SK-N-MC (cell line): ENCODE results near the gene DCAF8.

Experiments used
- DNase-seq: peaks from one replicate; pipeline ENCODE4 v3.0.0-alpha.2; 2011; ENCODE audit warnings: low read depth, low spot score
- H3K27ac ChIP-seq: fragments of 200-600 bp; sonication (generic); 2 replicates; pipeline ENCODE4 v1.5.1; 2016; ENCODE audit warnings: mixed run types
- H3K36me3 ChIP-seq: fragments of 200-600 bp; sonication (generic); 2 replicates; pipeline ENCODE4 v1.6.1; 2017; ENCODE audit warnings: antibody characterized with exemption, low read length, mixed read lengths; ENCODE audit not compliant: insufficient read depth
- H3K4me3 ChIP-seq: fragments of 200-600 bp; sonication (generic); 2 replicates; pipeline ENCODE4 v1.5.1; 2016
- H3K9ac ChIP-seq: fragments of 200-600 bp; sonication (generic); 2 replicates; pipeline ENCODE4 v1.8.0; 2017; ENCODE audit warnings: mixed run types, mixed read lengths; ENCODE audit not compliant: insufficient read length
- H3K9me3 ChIP-seq: fragments of 200-600 bp; sonication (generic); 2 replicates; pipeline ENCODE4 v1.6.1; 2017; ENCODE audit warnings: low read depth, mild to moderate bottlenecking, antibody characterized with exemption, low read length, moderate library complexity, mixed read lengths
- EZH2 ChIP-seq: fragments of 200-600 bp; sonication (generic); IDR thresholded peaks from one replicate; pipeline ENCODE4 v1.6.1; 2017; ENCODE audit warnings: antibody characterized with exemption
- FOXP2 ChIP-seq: optimal IDR thresholded peaks from 2 replicates; pipeline ENCODE3; 2011; ENCODE audit warnings: mild to moderate bottlenecking, moderate library complexity; ENCODE audit not compliant: insufficient read depth; ENCODE audit errors: extremely low read length, control extremely low read depth
- POLR2AphosphoS5 ChIP-seq: IDR thresholded peaks from 2 replicates; pipeline ENCODE4 v1.6.1; 2012; ENCODE audit warnings: mild to moderate bottlenecking, low read depth, low read length, borderline replicate concordance

The DCAF8 gene

GRCh38 chr1:160193832-160194736 is 68.3 kb downstream of the DCAF8 start:
- no peaks in the 10 kb centered on the region for H3K36me3 ChIP-seq
- H3K9me3 ChIP-seq: no peaks in the 10 kb centered on the region
- H3K27ac ChIP-seq: no peak overlapping the region
- no peak for TF ChIP-seq POLR2AphosphoS5
- no peak for TF ChIP-seq FOXP2
- no peak for TF ChIP-seq EZH2
- H3K4me3 ChIP-seq: no peak overlapping the region
- H3K9ac ChIP-seq: no peak overlapping the region
- no peak for DNase-seq

GRCh38 chr1:160193091-160193819 is 69.1 kb downstream of the DCAF8 start:
- no peaks in the 10 kb centered on the region for H3K36me3 ChIP-seq
- H3K9ac ChIP-seq: no peak overlapping the region
- no peak overlapping the region for H3K27ac ChIP-seq

GRCh38 chr1:160192234-160192633 is 70.1 kb downstream of the DCAF8 start:
- no peak overlapping the region for H3K27ac ChIP-seq
- H3K36me3 ChIP-seq: no peaks in the 10 kb centered on the region
- H3K4me3 ChIP-seq: no peak overlapping the region
- TF ChIP-seq FOXP2 (no peak), POLR2AphosphoS5 (no peak), EZH2 (no peak)
- no peak for DNase-seq
- no peaks in the 10 kb centered on the region for H3K9me3 ChIP-seq
- H3K9ac ChIP-seq: no peak overlapping the region

More at GRCh38 chr1:160193091-160193819, 69.1 kb downstream of the DCAF8 start:
- DNase-seq: peak; percentile 16
- no peak overlapping the region for H3K4me3 ChIP-seq
- no peak for TF ChIP-seq POLR2AphosphoS5
- no peak for TF ChIP-seq FOXP2
- no peak for TF ChIP-seq EZH2
- no peaks in the 10 kb centered on the region for H3K9me3 ChIP-seq

DNA sequence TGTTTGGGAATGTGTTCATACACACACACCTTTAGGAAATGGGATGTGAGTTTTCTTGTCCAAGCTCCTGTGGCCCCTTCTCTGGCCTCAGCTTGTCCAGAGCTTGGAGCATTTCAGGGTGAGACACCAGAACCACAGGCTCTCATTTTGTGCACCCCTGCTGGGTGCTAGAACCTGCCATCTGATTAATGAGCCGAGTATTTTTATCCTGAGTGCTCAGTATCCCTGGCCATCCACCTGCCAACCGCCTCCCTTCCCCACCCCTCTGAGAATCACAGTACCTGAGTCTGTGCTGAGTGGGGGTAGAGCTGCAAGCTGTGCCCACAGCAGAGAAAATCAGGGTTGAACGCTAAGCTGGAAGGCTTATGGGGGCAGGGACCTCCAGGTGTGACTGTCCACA is 70.6 kb downstream of the DCAF8 start:
- Histone ChIP-seq H3K27ac (no peak overlapping the region), H3K4me3 (no peak overlapping the region), H3K36me3 (no peaks in the 10 kb centered on the region), H3K9me3 (no peaks in the 10 kb centered on the region), H3K9ac (no peak overlapping the region)
- DNase-seq: no peak
- TF ChIP-seq FOXP2 (no peak), POLR2AphosphoS5 (no peak)

- TF ChIP-seq FOXP2: no peak
- no peak for TF ChIP-seq POLR2AphosphoS5
- no peak for TF ChIP-seq EZH2
- H3K27ac ChIP-seq: no peak within 1 kb of the TSS
- no peak within 1 kb of the TSS for H3K4me3 ChIP-seq
- H3K9me3 ChIP-seq: no peaks in the 10 kb centered on the region
- no peak within 1 kb of the TSS for H3K9ac ChIP-seq
- no peaks in the 10 kb centered on the region for H3K36me3 ChIP-seq
- DNase-seq: no peak
Observed at GRCh38 chr1:160189649-160190625, 72.4 kb downstream of the DCAF8 start, which contains the start of gene CASQ1. Gene CASQ1, plus strand, starts transcription at chr1:160190575. Its CDS starts 177 bp downstream, at chr1:160190752.

DNA sequence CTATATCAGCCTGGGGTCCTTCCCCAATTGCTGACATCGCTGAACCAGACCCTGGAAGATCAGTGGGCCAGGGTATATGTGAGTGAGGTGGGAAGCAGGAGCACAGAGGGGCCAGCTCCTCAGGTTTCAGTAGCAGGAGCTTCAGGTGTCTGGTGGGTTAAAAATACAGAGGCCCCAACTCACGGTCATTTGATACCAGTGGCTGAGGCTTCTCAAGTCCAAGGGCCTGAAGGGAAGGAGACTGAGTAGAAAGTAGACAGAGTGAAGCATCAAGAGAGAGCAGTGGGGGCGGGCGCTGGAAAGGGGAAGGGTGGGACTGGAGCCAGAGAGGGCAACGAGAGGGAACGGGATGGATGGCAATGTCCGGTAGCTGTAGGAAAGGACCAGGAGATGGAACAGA is 74.0 kb downstream of the DCAF8 start:
- TF ChIP-seq POLR2AphosphoS5: no peak
- no peaks in the 10 kb centered on the region for H3K9me3 ChIP-seq

DNA sequence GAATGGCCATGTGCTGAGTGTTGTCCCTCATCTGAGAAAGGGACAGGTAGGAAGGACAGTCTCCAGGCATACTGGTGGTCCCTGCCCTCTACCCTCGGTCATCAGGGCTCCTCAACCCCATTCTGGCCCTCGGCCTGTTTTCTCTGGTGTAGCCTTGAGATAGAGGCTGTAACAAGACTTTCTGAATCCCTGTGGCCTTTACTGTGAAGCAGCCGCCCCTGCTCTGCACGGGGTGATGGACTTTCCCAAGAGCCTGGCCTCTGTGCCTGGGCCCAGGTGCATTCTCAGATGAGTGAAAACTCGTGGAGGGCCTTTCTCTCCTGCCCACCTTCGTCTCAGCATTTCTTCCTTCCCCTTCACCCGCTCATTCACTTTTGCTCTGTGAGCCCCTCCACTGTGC is 74.9 kb downstream of the DCAF8 start:
- Histone ChIP-seq H3K27ac (no peak overlapping the region), H3K36me3 (no peaks in the 10 kb centered on the region), H3K9ac (no peak overlapping the region), H3K9me3 (no peaks in the 10 kb centered on the region), H3K4me3 (no peak overlapping the region)
- DNase-seq: no peak
- TF ChIP-seq POLR2AphosphoS5 (no peak), EZH2 (no peak), FOXP2 (no peak)

More for the DNA sequence above, 74.0 kb downstream of the DCAF8 start:
- Histone ChIP-seq H3K27ac (no peak overlapping the region), H3K4me3 (no peak overlapping the region), H3K9ac (no peak overlapping the region), H3K36me3 (no peaks in the 10 kb centered on the region)
- no peak for DNase-seq
